GM19372 (cell line): ENCODE data around the gene MPP2.
"Not testable (repeated sequence)": the region's sequence is repeated elsewhere in the genome, so short reads cannot be mapped to it uniquely, and the experiment has no call there.

ENCODE experiments used
- ATAC-seq: cut with Tn5 transposase; IDR thresholded peaks from one replicate; pipeline ENCODE4 v1.9.1; 2021; ENCODE audit warnings: mild to moderate bottlenecking, low read depth, moderate library complexity; ENCODE audit not compliant: unreplicated experiment

MPP2 gene

GRCh38 chr17:43931062-43931571, 23.8 kb upstream of the MPP2 start:
- no peak for ATAC-seq

- ATAC-seq = no peak
These were observed 21.3 kb upstream of the MPP2 start for GRCh38 chr17:43928609-43929008.

- not testable (repeated sequence) for ATAC-seq
These were observed 20.6 kb upstream of the MPP2 start for GRCh38 chr17:43927929-43928328.

GRCh38 chr17:43927060-43927864, 19.9 kb upstream of the MPP2 start:
- ATAC-seq = no peak

GRCh38 chr17:43924558-43924957, 17.2 kb upstream of the MPP2 start:
- ATAC-seq = no peak

- ATAC-seq = no peak
These were observed 13.3 kb upstream of the MPP2 start for GRCh38 chr17:43920500-43921095.

GRCh38 chr17:43918026-43918389, 10.7 kb upstream of the MPP2 start:
- no peak for ATAC-seq

GRCh38 chr17:43917348-43918025, 10.2 kb upstream of the MPP2 start:
- ATAC-seq = no peak

- no peak for ATAC-seq
These were observed 9.6 kb upstream of the MPP2 start for GRCh38 chr17:43917016-43917347.

GRCh38 chr17:43916385-43916784, 9.0 kb upstream of the MPP2 start:
- ATAC-seq = no peak

GRCh38 chr17:43915559-43915958, 8.2 kb upstream of the MPP2 start:
- ATAC-seq = no peak

GRCh38 chr17:43914451-43914850, 7.1 kb upstream of the MPP2 start:
- no peak for ATAC-seq

GRCh38 chr17:43913584-43913983, 6.2 kb upstream of the MPP2 start:
- no peak for ATAC-seq

- ATAC-seq = no peak
These were observed 5.4 kb upstream of the MPP2 start for GRCh38 chr17:43912635-43913304.

- ATAC-seq = no peak
These were observed 4.6 kb upstream of the MPP2 start for GRCh38 chr17:43911904-43912303.

GRCh38 chr17:43909537-43910231, 2.3 kb upstream of the MPP2 start:
- no peak for ATAC-seq

GRCh38 chr17:43907998-43908721, 824 bp upstream of the MPP2 start:
- no peak for ATAC-seq

- ATAC-seq = no peak
These were observed 348 bp downstream of the MPP2 start for GRCh38 chr17:43906951-43907424.

GRCh38 chr17:43905985-43906852, 1.1 kb downstream of the MPP2 start:
- ATAC-seq = no peak
